Naive B cell (primary cell): ENCODE results near the gene KRTDAP. TPM values are rescaled to one million over a fixed set of nuclear protein-coding genes. Genes with fewer than 3 reads are reported as not detected.

Experiments
- ATAC-seq, 2 donors: fragments of 150-1000 bp; cut with Tn5 transposase; 2 replicates each; pipeline ENCODE4 v1.10.0; 2021; ENCODE audit warnings: low read depth in 2 of 2, mild to moderate bottlenecking in 2 of 2, moderate library complexity in 2 of 2
- DNase-seq: peaks from one replicate; pipeline ENCODE4 v3.0.0; 2022
- H3K27ac Mint-ChIP-seq, 6 donors: one replicate each; pipeline ENCODE4 v1.8.0; 2020 to 2022; ENCODE audit warnings: mild to moderate bottlenecking in 6 of 6, mixed read lengths in 6 of 6, moderate library complexity in 5 of 6, inconsistent platforms in 2 of 6
- H3K27me3 Mint-ChIP-seq, 3 donors: one replicate each; pipeline ENCODE4 v1.8.0; 2021 to 2022; ENCODE audit warnings: mixed read lengths in 3 of 3, mild to moderate bottlenecking in 1 of 3
- H3K36me3 Mint-ChIP-seq, 2 donors: one replicate each; pipeline ENCODE4 v1.8.0; 2020 to 2022; ENCODE audit warnings: mixed read lengths in 2 of 2, inconsistent platforms in 1 of 2, mild to moderate bottlenecking in 1 of 2
- H3K4me1 Mint-ChIP-seq, 3 donors: one replicate each; pipeline ENCODE4 v1.8.0; 2020 to 2022; ENCODE audit warnings: mixed read lengths in 3 of 3, inconsistent platforms in 1 of 3, mild to moderate bottlenecking in 1 of 3, moderate library complexity in 1 of 3
- H3K4me3 Mint-ChIP-seq, 8 donors: one replicate each; pipeline ENCODE4 v1.8.0; 2020 to 2022; ENCODE audit warnings: mild to moderate bottlenecking in 8 of 8, mixed read lengths in 8 of 8, moderate library complexity in 8 of 8, inconsistent platforms in 2 of 8
- H3K9me3 Mint-ChIP-seq, 7 donors: one replicate each; pipeline ENCODE4 v1.8.0; 2020 to 2022; ENCODE audit warnings: mixed read lengths in 7 of 7, mild to moderate bottlenecking in 5 of 7, inconsistent platforms in 2 of 7, moderate library complexity in 1 of 7
- polyA plus RNA-seq, 6 donors: library from polyadenylated mRNA; unstranded; fragments of 300-500 nt; fragmentation: Illumina TruSeq; gene quantifications; one replicate each; pipeline ENCODE4 v1.2.3, GENCODE V29; 2021; ENCODE audit warnings: low read depth in 6 of 6

KRTDAP gene
- polyA plus RNA-seq, 6 donors from 2014 or later = not detected

- peaks cover 30 to 86% (median 80%) of the 10 kb centered on the region in 3 donors for H3K27me3 Mint-ChIP-seq
- ATAC-seq (peak; percentile 56 to 62), DNase-seq (no peak)
- no peaks in the 10 kb centered on the region for H3K36me3 Mint-ChIP-seq
- H3K27ac Mint-ChIP-seq = no peak overlapping the region
- peak overlapping the region in 5 of 8 donors; percentile 31 to 77 (median 68) for H3K4me3 Mint-ChIP-seq
- H3K4me1 Mint-ChIP-seq = peaks cover 8 to 19% (median 14%) of the 10 kb centered on the region in 3 donors
- peaks cover 0 to 2% (median 0%) of the 10 kb centered on the region in 7 donors for H3K9me3 Mint-ChIP-seq
These were observed 18.9 kb upstream of the KRTDAP start for GRCh38 chr19:35509018-35509652.

GRCh38 chr19:35508129-35508528 lies 17.9 kb upstream of the KRTDAP start:
- no peak overlapping the region for H3K27ac Mint-ChIP-seq
- H3K4me3 Mint-ChIP-seq = no peak overlapping the region
- peaks cover 30 to 84% (median 76%) of the 10 kb centered on the region in 3 donors for H3K27me3 Mint-ChIP-seq
- peaks cover 8 to 19% (median 14%) of the 10 kb centered on the region in 3 donors for H3K4me1 Mint-ChIP-seq
- DNase-seq (no peak), ATAC-seq (no peak)
- H3K36me3 Mint-ChIP-seq = no peaks in the 10 kb centered on the region
- H3K9me3 Mint-ChIP-seq = peaks cover 0 to 2% (median 0%) of the 10 kb centered on the region in 7 donors

GRCh38 chr19:35507561-35507960 lies 17.3 kb upstream of the KRTDAP start:
- no peaks in the 10 kb centered on the region for H3K36me3 Mint-ChIP-seq
- ATAC-seq (no peak), DNase-seq (no peak)
- H3K4me1 Mint-ChIP-seq = peaks cover 8 to 19% (median 14%) of the 10 kb centered on the region in 3 donors
- peaks cover 0 to 2% (median 0%) of the 10 kb centered on the region in 7 donors for H3K9me3 Mint-ChIP-seq
- H3K27me3 Mint-ChIP-seq = peaks cover 24 to 83% (median 76%) of the 10 kb centered on the region in 3 donors
- H3K4me3 Mint-ChIP-seq = no peak overlapping the region
- H3K27ac Mint-ChIP-seq = no peak overlapping the region

GRCh38 chr19:35506011-35506410 lies 15.7 kb upstream of the KRTDAP start:
- Mint-ChIP-seq H3K4me1 (peaks cover 8 to 16% (median 14%) of the 10 kb centered on the region in 3 donors), H3K4me3 (peak overlapping the region in 1 of 8 donors; percentile 30), H3K27ac (no peak overlapping the region), H3K27me3 (peaks cover 24 to 83% (median 70%) of the 10 kb centered on the region in 3 donors), H3K36me3 (no peaks in the 10 kb centered on the region), H3K9me3 (peaks cover 0 to 2% (median 0%) of the 10 kb centered on the region in 7 donors)
- no peak for ATAC-seq
- no peak for DNase-seq

- ATAC-seq (no peak), DNase-seq (no peak)
- peaks cover 0 to 2% (median 0%) of the 10 kb centered on the region in 7 donors for H3K9me3 Mint-ChIP-seq
- no peaks in the 10 kb centered on the region for H3K4me1 Mint-ChIP-seq
- H3K36me3 Mint-ChIP-seq = no peaks in the 10 kb centered on the region
- H3K27ac Mint-ChIP-seq = no peak overlapping the region
- H3K4me3 Mint-ChIP-seq = no peak overlapping the region
- H3K27me3 Mint-ChIP-seq = peaks cover 21 to 69% (median 61%) of the 10 kb centered on the region in 3 donors
These were observed 12.5 kb upstream of the KRTDAP start for GRCh38 chr19:35502751-35503150.

- no peak for DNase-seq
- no peak overlapping the region for H3K27ac Mint-ChIP-seq
- no peak overlapping the region for H3K4me3 Mint-ChIP-seq
- no peaks in the 10 kb centered on the region for H3K4me1 Mint-ChIP-seq
- no peak for ATAC-seq
- H3K27me3 Mint-ChIP-seq = peaks cover 24 to 58% (median 56%) of the 10 kb centered on the region in 3 donors
- H3K9me3 Mint-ChIP-seq = peaks cover 0 to 2% (median 0%) of the 10 kb centered on the region in 7 donors
- H3K36me3 Mint-ChIP-seq = no peaks in the 10 kb centered on the region
These were observed 11.4 kb upstream of the KRTDAP start for GRCh38 chr19:35501684-35502083.

- ATAC-seq = no peak
- Mint-ChIP-seq H3K4me3 (no peak overlapping the region), H3K9me3 (peaks cover 0 to 2% (median 0%) of the 10 kb centered on the region in 7 donors), H3K27ac (no peak overlapping the region), H3K27me3 (peaks cover 16 to 48% (median 47%) of the 10 kb centered on the region in 3 donors), H3K36me3 (no peaks in the 10 kb centered on the region), H3K4me1 (peaks cover 0 to under 1% (median 0%) of the 10 kb centered on the region in 3 donors)
- DNase-seq = no peak
These were observed 10.3 kb upstream of the KRTDAP start for GRCh38 chr19:35500611-35501010.

GRCh38 chr19:35498984-35499527 lies 8.8 kb upstream of the KRTDAP start:
- no peak for ATAC-seq
- Mint-ChIP-seq H3K27ac (no peak overlapping the region), H3K4me1 (peaks cover 7 to 9% (median 8%) of the 10 kb centered on the region in 3 donors), H3K36me3 (no peaks in the 10 kb centered on the region), H3K27me3 (peaks cover 10 to 38% (median 36%) of the 10 kb centered on the region in 3 donors), H3K9me3 (no peaks in the 10 kb centered on the region), H3K4me3 (no peak overlapping the region)
- no peak for DNase-seq

- Mint-ChIP-seq H3K9me3 (no peaks in the 10 kb centered on the region), H3K27ac (peak overlapping the region in 1 of 6 donors; percentile 1), H3K4me1 (peaks cover 7 to 9% (median 8%) of the 10 kb centered on the region in 3 donors), H3K36me3 (no peaks in the 10 kb centered on the region), H3K27me3 (peaks cover 10 to 37% (median 31%) of the 10 kb centered on the region in 3 donors), H3K4me3 (no peak overlapping the region)
- no peak for ATAC-seq
- no peak for DNase-seq
These were observed 8.0 kb upstream of the KRTDAP start for GRCh38 chr19:35498220-35498619.

GRCh38 chr19:35497406-35497805 lies 7.1 kb upstream of the KRTDAP start:
- ATAC-seq (no peak), DNase-seq (no peak)
- H3K27me3 Mint-ChIP-seq = peaks cover 14 to 31% (median 23%) of the 10 kb centered on the region in 3 donors
- H3K27ac Mint-ChIP-seq = no peak overlapping the region
- no peaks in the 10 kb centered on the region for H3K9me3 Mint-ChIP-seq
- no peak overlapping the region for H3K4me3 Mint-ChIP-seq
- peaks cover 7 to 9% (median 8%) of the 10 kb centered on the region in 3 donors for H3K4me1 Mint-ChIP-seq
- H3K36me3 Mint-ChIP-seq = no peaks in the 10 kb centered on the region

- no peaks in the 10 kb centered on the region for H3K36me3 Mint-ChIP-seq
- ATAC-seq (peak; percentile 92 to 94), DNase-seq (peak; percentile 59)
- peaks cover 16 to 30% (median 23%) of the 10 kb centered on the region in 3 donors for H3K27me3 Mint-ChIP-seq
- peaks cover 7 to 9% (median 8%) of the 10 kb centered on the region in 3 donors for H3K4me1 Mint-ChIP-seq
- no peaks in the 10 kb centered on the region for H3K9me3 Mint-ChIP-seq
- H3K27ac Mint-ChIP-seq = no peak overlapping the region
- H3K4me3 Mint-ChIP-seq = peak overlapping the region in 4 of 8 donors; percentile 29 to 72 (median 36)
These were observed 5.1 kb upstream of the KRTDAP start for GRCh38 chr19:35495107-35496064.

- H3K4me1 Mint-ChIP-seq = peaks cover 7 to 9% (median 8%) of the 10 kb centered on the region in 3 donors
- no peaks in the 10 kb centered on the region for H3K9me3 Mint-ChIP-seq
- no peaks in the 10 kb centered on the region for H3K36me3 Mint-ChIP-seq
- no peak overlapping the region for H3K27ac Mint-ChIP-seq
- DNase-seq (no peak), ATAC-seq (no peak)
- no peak overlapping the region for H3K4me3 Mint-ChIP-seq
- H3K27me3 Mint-ChIP-seq = peaks cover 17 to 39% (median 19%) of the 10 kb centered on the region in 3 donors
These were observed 3.7 kb upstream of the KRTDAP start for GRCh38 chr19:35493971-35494370.

- H3K4me1 Mint-ChIP-seq = peaks cover 7 to 12% (median 9%) of the 10 kb centered on the region in 3 donors
- H3K9me3 Mint-ChIP-seq = no peaks in the 10 kb centered on the region
- no peaks in the 10 kb centered on the region for H3K36me3 Mint-ChIP-seq
- no peak for ATAC-seq
- no peak for DNase-seq
- no peak overlapping the region for H3K4me3 Mint-ChIP-seq
- no peak overlapping the region for H3K27ac Mint-ChIP-seq
- peaks cover 12 to 47% (median 27%) of the 10 kb centered on the region in 3 donors for H3K27me3 Mint-ChIP-seq
These were observed 1.6 kb upstream of the KRTDAP start for GRCh38 chr19:35491836-35492360.
